Hepatocyte (in vitro differentiated cells): ENCODE data around the gene ZNF71. TPM values are rescaled to one million over a fixed set of nuclear protein-coding genes. Genes with fewer than 3 reads are reported as not detected.

ENCODE experiments used
- DNase-seq: peaks from one replicate; pipeline ENCODE4 v3.0.0-alpha.2; 2016; ENCODE audit warnings: low spot score
- H2AFZ ChIP-seq: fragments of 200-600 bp; sonication (generic); 2 replicates; pipeline ENCODE4 v1.6.0; 2016; ENCODE audit warnings: antibody characterized with exemption, mild to moderate bottlenecking
- H3K27ac ChIP-seq: fragments of 200-600 bp; sonication (generic); 2 replicates; pipeline ENCODE4 v1.5.1; 2016; ENCODE audit warnings: mild to moderate bottlenecking
- H3K27me3 ChIP-seq: fragments of 200-600 bp; sonication (generic); 2 replicates; pipeline ENCODE4 v1.6.1; 2016
- H3K36me3 ChIP-seq: fragments of 200-600 bp; sonication (generic); replicated peaks from 2 replicates; pipeline ENCODE4 v1.5.1; 2016; ENCODE audit warnings: low read depth; ENCODE audit not compliant: insufficient read depth
- H3K4me1 ChIP-seq: fragments of 200-600 bp; sonication (generic); 2 replicates; pipeline ENCODE4 v1.5.1; 2016; ENCODE audit warnings: mild to moderate bottlenecking, moderate library complexity; ENCODE audit not compliant: insufficient read depth
- H3K4me2 ChIP-seq: fragments of 200-600 bp; sonication (generic); 2 replicates; pipeline ENCODE4 v1.6.0; 2016
- H3K4me3 ChIP-seq: fragments of 200-600 bp; sonication (generic); 2 replicates; pipeline ENCODE4 v1.5.1; 2016; ENCODE audit warnings: mild to moderate bottlenecking
- H3K79me2 ChIP-seq: fragments of 200-600 bp; sonication (generic); 2 replicates; pipeline ENCODE4 v1.6.0; 2017; ENCODE audit warnings: mild to moderate bottlenecking
- H3K9me2 ChIP-seq: fragments of 200-600 bp; sonication (generic); replicated peaks from 2 replicates; pipeline ENCODE4 v1.6.0; 2017; ENCODE audit warnings: mild to moderate bottlenecking; ENCODE audit not compliant: insufficient read depth
- H3K9me3 ChIP-seq: fragments of 200-600 bp; sonication (generic); 2 replicates; pipeline ENCODE4 v1.5.1; 2016; ENCODE audit warnings: low read depth, mild to moderate bottlenecking
- H4K20me1 ChIP-seq: fragments of 200-600 bp; sonication (generic); 2 replicates; pipeline ENCODE4 v1.6.0; 2016; ENCODE audit warnings: mild to moderate bottlenecking; ENCODE audit not compliant: insufficient read depth, poor library complexity, severe bottlenecking
- EZH2 ChIP-seq: fragments of 200-600 bp; sonication (generic); IDR thresholded peaks from 2 replicates; pipeline ENCODE4 v1.6.1; 2016; ENCODE audit warnings: antibody characterized with exemption, mild to moderate bottlenecking, borderline replicate concordance
- EZH2phosphoT487 ChIP-seq: fragments of 200-600 bp; sonication (generic); IDR thresholded peaks from one replicate; pipeline ENCODE4 v1.6.1; 2018; ENCODE audit warnings: antibody characterized with exemption, mild to moderate bottlenecking, low read depth, moderate library complexity; ENCODE audit not compliant: unreplicated experiment, severe bottlenecking
- WGBS: methylation state at CpG from one replicate; pipeline ENCODE4 v1.1.6; 2016; ENCODE audit warnings: low lambda C conversion rate; ENCODE audit errors: missing lambda C conversion rate; 5-methylcytosine and 5-hydroxymethylcytosine counted together
- polyA plus RNA-seq: library from polyadenylated mRNA; unstranded; fragments of >200 nt; fragmentation: Nextera tagmentation; extraction: Ambion mirVana; gene quantifications from 2 replicates; pipeline ENCODE4 v1.2.1, GENCODE V29; 2016
- total RNA-seq: library from RNA; depleted of rRNA; stranded (reverse); fragments of >200 nt; gene quantifications from 2 replicates; pipeline ENCODE4 v1.2.3, GENCODE V29; 2014
- TF ChIP-seq, protein P1 (sequence below): fragments of 200-600 bp; sonication (generic); IDR thresholded peaks from 2 replicates; pipeline ENCODE4 v1.5.1; 2016; ENCODE audit warnings: antibody characterized with exemption, mild to moderate bottlenecking; ENCODE audit not compliant: poor library complexity

Gene ZNF71
- total and polyA plus RNA-seq, 2 experiments from 2014 or later = 9.2 to 9.5 TPM

DNA sequence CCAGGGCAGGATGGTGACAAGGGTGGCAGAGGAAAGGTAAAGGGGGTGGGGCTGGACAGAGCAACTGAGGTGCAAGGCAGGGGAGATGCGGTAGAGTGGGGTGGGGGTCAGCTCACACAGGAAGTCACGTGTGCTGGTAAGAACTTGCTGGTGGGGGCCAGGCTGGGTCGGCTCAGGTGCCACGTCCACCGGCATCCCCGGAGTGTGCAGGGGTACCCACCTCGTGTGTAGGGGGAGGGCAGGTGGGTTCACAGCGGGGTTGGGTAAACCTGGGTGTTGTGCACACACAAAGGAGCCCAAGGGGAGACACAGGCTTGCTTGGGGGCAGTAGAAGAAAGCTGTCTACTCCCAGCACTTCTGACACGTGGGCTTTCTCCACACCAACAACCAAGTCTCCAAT lies 73.6 kb downstream of the ZNF71 start:
- H3K4me2 ChIP-seq = no peak overlapping the region
- H3K9me2 ChIP-seq = no peaks in the 10 kb centered on the region
- TF ChIP-seq, protein P1, sequence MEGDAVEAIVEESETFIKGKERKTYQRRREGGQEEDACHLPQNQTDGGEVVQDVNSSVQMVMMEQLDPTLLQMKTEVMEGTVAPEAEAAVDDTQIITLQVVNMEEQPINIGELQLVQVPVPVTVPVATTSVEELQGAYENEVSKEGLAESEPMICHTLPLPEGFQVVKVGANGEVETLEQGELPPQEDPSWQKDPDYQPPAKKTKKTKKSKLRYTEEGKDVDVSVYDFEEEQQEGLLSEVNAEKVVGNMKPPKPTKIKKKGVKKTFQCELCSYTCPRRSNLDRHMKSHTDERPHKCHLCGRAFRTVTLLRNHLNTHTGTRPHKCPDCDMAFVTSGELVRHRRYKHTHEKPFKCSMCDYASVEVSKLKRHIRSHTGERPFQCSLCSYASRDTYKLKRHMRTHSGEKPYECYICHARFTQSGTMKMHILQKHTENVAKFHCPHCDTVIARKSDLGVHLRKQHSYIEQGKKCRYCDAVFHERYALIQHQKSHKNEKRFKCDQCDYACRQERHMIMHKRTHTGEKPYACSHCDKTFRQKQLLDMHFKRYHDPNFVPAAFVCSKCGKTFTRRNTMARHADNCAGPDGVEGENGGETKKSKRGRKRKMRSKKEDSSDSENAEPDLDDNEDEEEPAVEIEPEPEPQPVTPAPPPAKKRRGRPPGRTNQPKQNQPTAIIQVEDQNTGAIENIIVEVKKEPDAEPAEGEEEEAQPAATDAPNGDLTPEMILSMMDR = no peak
- TF ChIP-seq EZH2 (no peak), EZH2phosphoT487 (no peak)
- H3K27me3 ChIP-seq = no peaks in the 10 kb centered on the region
- no peaks in the 10 kb centered on the region for H4K20me1 ChIP-seq
- no peaks in the 10 kb centered on the region for H3K4me1 ChIP-seq
- H3K9me3 ChIP-seq = no peaks in the 10 kb centered on the region
- no peaks in the 10 kb centered on the region for H3K79me2 ChIP-seq
- H3K27ac ChIP-seq = no peak overlapping the region
- no peaks in the 10 kb centered on the region for H3K36me3 ChIP-seq
- no peak overlapping the region for H2AFZ ChIP-seq
- no peak overlapping the region for H3K4me3 ChIP-seq
- WGBS = 70% methylated on average over 9 of the region's 9 CpGs
- DNase-seq = no peak

DNA sequence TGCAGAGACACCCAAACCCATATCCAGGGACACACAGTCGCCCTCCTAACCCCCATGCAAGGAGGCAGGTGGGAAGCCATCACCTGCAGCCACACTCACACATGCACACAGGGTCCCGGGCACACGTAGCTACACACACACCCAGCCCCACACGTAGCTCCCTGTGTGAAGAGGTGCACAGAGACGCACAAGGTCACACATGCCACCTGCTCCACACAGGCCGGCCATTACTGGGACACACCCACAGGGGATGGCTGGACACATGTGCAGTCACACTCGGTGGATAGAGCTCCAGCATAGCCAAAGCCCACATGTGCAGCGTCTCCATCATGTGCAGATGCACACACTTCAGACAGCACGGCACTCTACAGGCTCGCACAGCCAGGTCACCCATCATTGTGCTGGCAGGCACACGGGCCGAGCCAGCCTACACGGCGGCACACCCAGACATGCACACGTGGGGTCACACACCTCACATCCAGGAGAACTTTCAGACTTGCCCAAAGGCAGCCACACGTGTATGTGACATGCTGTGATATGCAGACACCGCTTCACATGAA lies 75.4 kb downstream of the ZNF71 start:
- no peaks in the 10 kb centered on the region for H3K9me2 ChIP-seq
- no peak for TF ChIP-seq EZH2phosphoT487
- TF ChIP-seq, protein P1 = no peak
- no peak for TF ChIP-seq EZH2
- H3K4me2 ChIP-seq = no peak overlapping the region
- H3K4me1 ChIP-seq = no peaks in the 10 kb centered on the region
- no peaks in the 10 kb centered on the region for H3K27me3 ChIP-seq
- no peaks in the 10 kb centered on the region for H4K20me1 ChIP-seq
- H3K4me3 ChIP-seq = no peak overlapping the region
- no peaks in the 10 kb centered on the region for H3K9me3 ChIP-seq
- H3K36me3 ChIP-seq = no peaks in the 10 kb centered on the region
- H3K27ac ChIP-seq = no peak overlapping the region
- no peak for DNase-seq
- WGBS = 79% methylated on average over 17 of the region's 17 CpGs
- H2AFZ ChIP-seq = no peak overlapping the region
- no peaks in the 10 kb centered on the region for H3K79me2 ChIP-seq

DNA sequence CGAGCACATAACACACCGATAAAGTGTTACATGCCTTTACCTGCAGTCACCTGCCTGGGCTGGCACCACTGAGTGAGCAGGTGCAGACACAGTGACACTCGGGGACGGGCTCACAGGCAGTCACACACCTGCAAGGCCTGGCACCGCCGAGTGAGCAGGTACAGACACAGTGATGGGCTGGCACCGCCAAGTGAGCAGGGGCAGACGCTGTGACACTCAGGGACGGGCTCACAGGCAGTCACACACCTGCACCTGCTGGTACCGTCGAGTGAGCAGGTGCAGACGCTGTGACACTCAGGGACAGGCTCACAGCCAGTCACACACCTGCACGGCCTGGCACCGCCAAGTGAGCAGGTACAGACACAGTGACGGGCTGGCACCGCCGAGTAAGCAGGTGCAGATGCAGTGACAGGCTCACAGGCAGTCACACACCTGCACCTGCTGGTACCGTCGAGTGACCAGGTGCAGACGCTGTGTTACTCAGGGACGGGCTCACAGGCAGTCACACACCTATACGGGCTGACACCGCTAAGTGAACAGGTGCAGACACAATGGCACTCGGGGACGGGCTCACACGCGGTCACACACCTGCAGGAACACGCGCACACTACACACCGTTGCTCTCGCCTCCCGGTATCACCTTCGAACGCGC lies 76.0 kb downstream of the ZNF71 start:
- H3K9me3 ChIP-seq = no peaks in the 10 kb centered on the region
- H3K36me3 ChIP-seq = no peaks in the 10 kb centered on the region
- TF ChIP-seq EZH2phosphoT487 (no peak), EZH2 (no peak)
- TF ChIP-seq, protein P1 = no peak
- no peaks in the 10 kb centered on the region for H4K20me1 ChIP-seq
- H3K9me2 ChIP-seq = no peaks in the 10 kb centered on the region
- H3K4me2 ChIP-seq = no peak overlapping the region
- no peak overlapping the region for H3K4me3 ChIP-seq
- no peaks in the 10 kb centered on the region for H3K79me2 ChIP-seq
- H3K27me3 ChIP-seq = no peaks in the 10 kb centered on the region
- H3K27ac ChIP-seq = no peak overlapping the region
- 94% methylated on average over 35 of the region's 35 CpGs for WGBS
- H2AFZ ChIP-seq = no peak overlapping the region
- no peak for DNase-seq
- no peaks in the 10 kb centered on the region for H3K4me1 ChIP-seq
